ENCODE data around the gene IRAK3.

DNA sequence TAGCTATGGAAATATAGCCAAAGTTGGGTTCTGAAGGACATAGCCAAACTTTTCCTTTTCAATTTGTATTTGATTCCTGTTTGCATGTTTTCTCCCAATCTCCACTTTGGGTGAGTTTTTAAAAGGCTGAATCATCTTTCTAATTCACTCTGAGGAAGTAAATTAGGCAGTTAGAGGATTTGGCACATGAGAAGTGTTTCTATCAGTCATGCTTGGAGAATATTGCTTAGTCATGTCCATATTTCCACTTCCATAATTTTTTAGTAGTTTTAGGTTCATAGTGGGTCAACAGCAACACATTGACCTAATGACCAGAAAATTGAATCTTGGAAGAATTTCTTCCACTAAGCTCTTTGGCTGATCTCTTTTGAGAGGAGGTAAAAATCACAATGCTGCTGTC lies 21.8 kb downstream of the IRAK3 start:
- TF ChIP-seq, protein P1, sequence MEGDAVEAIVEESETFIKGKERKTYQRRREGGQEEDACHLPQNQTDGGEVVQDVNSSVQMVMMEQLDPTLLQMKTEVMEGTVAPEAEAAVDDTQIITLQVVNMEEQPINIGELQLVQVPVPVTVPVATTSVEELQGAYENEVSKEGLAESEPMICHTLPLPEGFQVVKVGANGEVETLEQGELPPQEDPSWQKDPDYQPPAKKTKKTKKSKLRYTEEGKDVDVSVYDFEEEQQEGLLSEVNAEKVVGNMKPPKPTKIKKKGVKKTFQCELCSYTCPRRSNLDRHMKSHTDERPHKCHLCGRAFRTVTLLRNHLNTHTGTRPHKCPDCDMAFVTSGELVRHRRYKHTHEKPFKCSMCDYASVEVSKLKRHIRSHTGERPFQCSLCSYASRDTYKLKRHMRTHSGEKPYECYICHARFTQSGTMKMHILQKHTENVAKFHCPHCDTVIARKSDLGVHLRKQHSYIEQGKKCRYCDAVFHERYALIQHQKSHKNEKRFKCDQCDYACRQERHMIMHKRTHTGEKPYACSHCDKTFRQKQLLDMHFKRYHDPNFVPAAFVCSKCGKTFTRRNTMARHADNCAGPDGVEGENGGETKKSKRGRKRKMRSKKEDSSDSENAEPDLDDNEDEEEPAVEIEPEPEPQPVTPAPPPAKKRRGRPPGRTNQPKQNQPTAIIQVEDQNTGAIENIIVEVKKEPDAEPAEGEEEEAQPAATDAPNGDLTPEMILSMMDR (IDR thresholded peaks at IDR 0.05): no peak
- TF ChIP-seq POLR2A (IDR thresholded peaks at IDR 0.05): no peak

Data from testis (tissue), 2 donors.